HL-60 (cell line): ENCODE results near the gene MID1.

Experiments
- GABPA ChIP-seq: IDR thresholded peaks from 2 replicates; pipeline ENCODE4 v1.6.1; 2012; ENCODE audit warnings: low read depth
- POLR2AphosphoS5 ChIP-seq: IDR thresholded peaks from 2 replicates; pipeline ENCODE4 v1.6.1; 2012; ENCODE audit warnings: low read depth
- TF ChIP-seq, protein P1 (sequence below): IDR thresholded peaks from one replicate; pipeline ENCODE4 v1.5.1; 2011; ENCODE audit warnings: low read length, control low read depth, inconsistent platforms; ENCODE audit not compliant: insufficient read depth
- TF ChIP-seq, protein P2 (sequence below): IDR thresholded peaks from 2 replicates; pipeline ENCODE4 v1.6.1; 2012; ENCODE audit warnings: low read depth; ENCODE audit not compliant: insufficient replicate concordance

DNA sequence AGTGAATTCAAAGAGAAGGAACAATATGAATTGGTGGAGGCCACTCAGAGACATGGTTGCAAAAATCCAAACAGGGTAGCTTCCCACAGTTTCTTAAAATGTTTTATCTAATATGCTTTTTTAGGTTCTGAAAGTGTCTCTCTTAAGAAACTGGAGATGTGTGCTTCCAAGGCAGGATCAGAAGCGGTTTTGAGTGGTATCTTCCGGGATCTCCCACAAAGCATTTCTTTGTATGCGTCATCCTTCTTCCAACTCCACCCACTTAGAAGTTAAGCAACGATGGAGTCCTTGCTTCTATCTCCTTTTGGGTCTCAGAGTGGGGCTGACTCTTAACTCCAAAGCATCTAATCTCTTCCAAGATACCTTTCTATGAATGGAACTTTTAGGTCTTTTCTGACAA, 196.7 kb downstream of the MID1 start:
- TF ChIP-seq, protein P1, sequence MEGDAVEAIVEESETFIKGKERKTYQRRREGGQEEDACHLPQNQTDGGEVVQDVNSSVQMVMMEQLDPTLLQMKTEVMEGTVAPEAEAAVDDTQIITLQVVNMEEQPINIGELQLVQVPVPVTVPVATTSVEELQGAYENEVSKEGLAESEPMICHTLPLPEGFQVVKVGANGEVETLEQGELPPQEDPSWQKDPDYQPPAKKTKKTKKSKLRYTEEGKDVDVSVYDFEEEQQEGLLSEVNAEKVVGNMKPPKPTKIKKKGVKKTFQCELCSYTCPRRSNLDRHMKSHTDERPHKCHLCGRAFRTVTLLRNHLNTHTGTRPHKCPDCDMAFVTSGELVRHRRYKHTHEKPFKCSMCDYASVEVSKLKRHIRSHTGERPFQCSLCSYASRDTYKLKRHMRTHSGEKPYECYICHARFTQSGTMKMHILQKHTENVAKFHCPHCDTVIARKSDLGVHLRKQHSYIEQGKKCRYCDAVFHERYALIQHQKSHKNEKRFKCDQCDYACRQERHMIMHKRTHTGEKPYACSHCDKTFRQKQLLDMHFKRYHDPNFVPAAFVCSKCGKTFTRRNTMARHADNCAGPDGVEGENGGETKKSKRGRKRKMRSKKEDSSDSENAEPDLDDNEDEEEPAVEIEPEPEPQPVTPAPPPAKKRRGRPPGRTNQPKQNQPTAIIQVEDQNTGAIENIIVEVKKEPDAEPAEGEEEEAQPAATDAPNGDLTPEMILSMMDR: no peak
- TF ChIP-seq, protein P2, sequence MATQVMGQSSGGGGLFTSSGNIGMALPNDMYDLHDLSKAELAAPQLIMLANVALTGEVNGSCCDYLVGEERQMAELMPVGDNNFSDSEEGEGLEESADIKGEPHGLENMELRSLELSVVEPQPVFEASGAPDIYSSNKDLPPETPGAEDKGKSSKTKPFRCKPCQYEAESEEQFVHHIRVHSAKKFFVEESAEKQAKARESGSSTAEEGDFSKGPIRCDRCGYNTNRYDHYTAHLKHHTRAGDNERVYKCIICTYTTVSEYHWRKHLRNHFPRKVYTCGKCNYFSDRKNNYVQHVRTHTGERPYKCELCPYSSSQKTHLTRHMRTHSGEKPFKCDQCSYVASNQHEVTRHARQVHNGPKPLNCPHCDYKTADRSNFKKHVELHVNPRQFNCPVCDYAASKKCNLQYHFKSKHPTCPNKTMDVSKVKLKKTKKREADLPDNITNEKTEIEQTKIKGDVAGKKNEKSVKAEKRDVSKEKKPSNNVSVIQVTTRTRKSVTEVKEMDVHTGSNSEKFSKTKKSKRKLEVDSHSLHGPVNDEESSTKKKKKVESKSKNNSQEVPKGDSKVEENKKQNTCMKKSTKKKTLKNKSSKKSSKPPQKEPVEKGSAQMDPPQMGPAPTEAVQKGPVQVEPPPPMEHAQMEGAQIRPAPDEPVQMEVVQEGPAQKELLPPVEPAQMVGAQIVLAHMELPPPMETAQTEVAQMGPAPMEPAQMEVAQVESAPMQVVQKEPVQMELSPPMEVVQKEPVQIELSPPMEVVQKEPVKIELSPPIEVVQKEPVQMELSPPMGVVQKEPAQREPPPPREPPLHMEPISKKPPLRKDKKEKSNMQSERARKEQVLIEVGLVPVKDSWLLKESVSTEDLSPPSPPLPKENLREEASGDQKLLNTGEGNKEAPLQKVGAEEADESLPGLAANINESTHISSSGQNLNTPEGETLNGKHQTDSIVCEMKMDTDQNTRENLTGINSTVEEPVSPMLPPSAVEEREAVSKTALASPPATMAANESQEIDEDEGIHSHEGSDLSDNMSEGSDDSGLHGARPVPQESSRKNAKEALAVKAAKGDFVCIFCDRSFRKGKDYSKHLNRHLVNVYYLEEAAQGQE: no peak
- TF ChIP-seq POLR2AphosphoS5 (no peak), GABPA (no peak)
